CD4-positive, alpha-beta T cell treated with Interleukin-1 beta for 1 hour (primary cell): ENCODE results near the gene HYDIN.
"Not testable (repeated sequence)": the region's sequence is repeated elsewhere in the genome, so short reads cannot be mapped to it uniquely, and the experiment has no call there.

Source experiments
- DNase-seq, 2 donors: peaks; one replicate each; pipeline ENCODE4 v3.0.0-alpha.2; 2020 to 2022

Gene HYDIN

GRCh38 chr16:71218306-71218963 lies 12.1 kb downstream of the HYDIN start:
- DNase-seq: no peak

GRCh38 chr16:71217506-71217905 lies 13.0 kb downstream of the HYDIN start:
- no peak for DNase-seq

- DNase-seq: no peak
Measured at GRCh38 chr16:71216714-71217113, 13.8 kb downstream of the HYDIN start.

DNA sequence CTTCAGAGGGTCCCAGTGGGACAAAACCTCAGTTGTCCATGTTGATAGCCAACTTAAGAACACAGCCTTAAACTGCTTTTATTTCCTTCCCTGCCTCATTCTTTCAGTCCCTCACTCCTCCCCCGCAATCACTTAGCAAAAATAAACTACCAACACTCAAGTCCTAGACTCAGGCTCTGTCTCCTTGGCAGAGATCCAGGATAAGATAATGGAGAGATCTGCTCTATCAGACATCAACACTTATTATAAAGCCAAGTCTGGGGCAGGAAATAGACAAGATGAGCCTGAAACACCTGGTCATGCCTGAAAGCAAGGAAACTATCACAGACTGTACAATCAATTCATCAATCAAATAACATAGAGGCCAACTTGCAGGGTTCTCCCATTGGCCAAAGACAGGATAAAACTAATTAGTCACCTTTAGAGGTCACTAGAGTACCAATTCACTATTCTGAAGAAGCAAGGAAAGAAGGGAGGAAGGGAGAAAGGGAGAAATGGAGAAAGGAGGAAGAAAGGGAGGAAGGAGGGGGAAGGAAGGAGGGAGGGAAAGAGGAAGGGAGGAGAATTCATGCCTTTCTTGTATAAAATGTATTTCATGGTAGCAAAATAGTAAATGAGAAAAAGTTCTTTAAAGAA lies 15.7 kb downstream of the HYDIN start:
- no peak for DNase-seq

- DNase-seq: no peak
Measured at GRCh38 chr16:71205482-71206131, 24.9 kb downstream of the HYDIN start.

GRCh38 chr16:71203631-71204030 lies 26.9 kb downstream of the HYDIN start:
- no peak for DNase-seq

- no peak for DNase-seq
Measured at GRCh38 chr16:71201556-71201955, 29.0 kb downstream of the HYDIN start.

DNA sequence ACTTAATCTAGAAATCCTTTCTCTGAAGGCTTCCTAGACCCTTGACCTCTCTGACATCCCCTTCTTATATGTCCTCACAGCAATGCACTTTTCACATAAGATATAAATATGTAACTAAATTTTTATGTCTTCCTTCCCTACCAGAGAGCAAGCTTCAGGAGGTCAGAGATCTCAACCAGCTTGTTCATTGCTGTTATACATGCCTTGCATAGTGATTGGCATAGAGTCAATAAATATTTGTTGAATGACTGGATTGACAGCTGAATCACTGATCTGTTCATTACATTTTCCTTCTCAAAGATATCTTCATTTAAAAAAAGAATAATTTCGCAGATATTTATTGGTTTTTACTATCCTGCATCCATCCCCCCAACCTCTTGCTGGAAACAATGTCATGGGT lies 29.5 kb downstream of the HYDIN start:
- no peak for DNase-seq

- no peak for DNase-seq
Measured at GRCh38 chr16:71198408-71198807, 32.1 kb downstream of the HYDIN start.

GRCh38 chr16:71192387-71192786 lies 38.1 kb downstream of the HYDIN start:
- no peak for DNase-seq

DNA sequence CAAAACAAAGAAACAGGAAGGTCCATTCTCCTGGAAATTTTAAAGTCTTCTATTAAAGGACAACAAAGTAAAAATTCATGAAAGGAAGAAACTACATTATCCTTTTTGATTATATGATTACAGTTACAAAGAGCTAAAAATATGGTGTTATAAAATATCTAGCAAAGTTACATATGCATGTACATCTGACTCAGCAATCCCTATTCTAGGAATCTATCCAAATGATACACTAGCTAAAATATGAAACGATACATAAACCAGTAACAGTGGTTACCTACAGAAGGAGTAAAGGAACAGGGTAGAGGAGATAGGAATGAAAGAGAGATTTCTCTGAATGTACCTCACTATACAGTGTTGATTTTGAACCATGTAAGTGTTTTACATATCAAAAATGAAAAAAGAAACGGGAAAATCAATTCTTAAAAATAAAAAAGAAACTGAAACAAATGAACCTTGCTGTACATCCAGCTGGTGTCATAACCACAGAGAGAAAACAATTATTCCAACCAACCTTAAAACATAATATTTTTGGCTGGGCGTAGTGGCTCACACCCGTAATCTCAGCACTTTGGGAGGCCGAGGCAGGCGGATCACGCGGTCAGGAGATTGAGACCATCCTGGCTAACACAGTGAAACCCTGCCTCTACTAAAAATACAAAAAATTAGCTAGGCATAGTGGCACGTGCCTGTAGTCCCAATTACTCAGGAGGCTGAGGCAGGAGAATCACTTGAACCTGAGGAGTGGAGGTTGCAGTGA lies 41.4 kb downstream of the HYDIN start:
- no peak for DNase-seq

DNA sequence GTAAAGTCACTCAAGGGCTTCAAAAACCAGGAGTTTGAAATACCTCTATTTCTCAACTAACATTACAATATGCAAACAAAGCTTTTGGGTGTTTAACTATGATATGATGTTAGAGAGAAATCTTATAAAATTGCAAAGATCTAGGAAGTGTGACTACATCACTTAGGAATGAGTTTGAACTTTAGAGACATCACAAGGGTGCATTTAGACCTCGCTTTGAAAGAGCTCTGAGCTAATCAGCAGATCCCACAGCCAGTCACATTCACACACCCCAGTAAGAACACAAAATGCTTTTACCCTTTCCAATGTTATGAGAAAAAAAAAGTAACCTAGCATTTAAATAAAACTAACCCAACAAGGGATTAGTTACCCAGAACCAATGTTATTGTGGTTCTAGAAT lies 45.2 kb downstream of the HYDIN start:
- no peak for DNase-seq

GRCh38 chr16:71179569-71179968 lies 51.0 kb downstream of the HYDIN start:
- DNase-seq: no peak

DNA sequence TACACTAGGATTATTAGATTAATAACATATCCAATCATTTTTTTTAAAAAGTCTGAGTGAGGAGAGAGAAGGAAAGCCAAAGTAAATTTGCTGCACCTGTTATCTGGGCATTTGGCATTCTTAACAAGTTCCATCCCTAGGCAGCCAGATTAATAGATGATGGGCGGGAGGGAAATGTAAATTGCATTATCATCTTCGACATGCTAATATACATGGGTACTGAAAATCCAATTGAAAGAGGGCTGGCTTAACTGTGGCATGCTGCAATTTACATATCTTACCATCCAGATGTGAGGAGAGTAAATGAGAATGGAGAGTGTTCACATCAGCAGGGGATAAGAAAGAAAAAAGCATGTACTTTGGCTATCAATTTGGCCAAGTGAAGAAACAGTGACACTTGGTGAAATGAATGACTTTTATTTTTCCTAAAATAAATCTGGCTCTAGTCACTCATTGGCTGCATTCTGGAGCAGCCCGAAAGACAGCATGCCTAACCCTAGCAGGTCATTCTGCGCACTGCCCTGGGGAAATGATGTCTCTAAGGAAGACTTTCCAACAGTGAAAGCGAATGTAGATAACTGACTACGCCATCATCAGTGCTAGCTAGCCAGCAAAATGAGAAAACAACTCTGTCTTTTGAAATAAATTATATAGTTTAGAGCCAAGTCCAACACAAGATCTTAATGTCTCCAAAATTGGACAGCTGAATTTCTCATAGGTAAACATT lies 57.9 kb downstream of the HYDIN start:
- no peak for DNase-seq

DNA sequence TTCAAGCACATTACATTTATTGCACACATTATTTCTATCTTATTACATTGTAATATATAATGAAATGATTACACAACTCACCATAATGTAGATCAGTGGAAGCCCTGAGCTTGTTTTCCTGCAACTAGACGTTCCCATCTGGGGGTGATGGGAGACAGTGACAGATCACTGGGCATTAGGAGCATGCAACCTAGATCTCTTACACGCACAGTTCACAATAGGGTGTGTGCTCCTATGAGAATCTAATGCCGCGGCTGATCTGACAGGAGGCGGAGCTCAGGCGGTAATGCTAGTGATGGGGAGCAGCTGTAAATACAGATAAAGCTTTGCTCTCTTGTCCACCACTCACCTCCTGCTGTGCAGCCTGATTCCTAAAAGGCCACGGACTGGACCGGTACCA lies 69.5 kb downstream of the HYDIN start:
- not testable (repeated sequence) for DNase-seq

GRCh38 chr16:71157278-71157677 lies 73.2 kb downstream of the HYDIN start:
- DNase-seq: not testable (repeated sequence)

GRCh38 chr16:71153329-71153728 lies 77.2 kb downstream of the HYDIN start:
- not testable (repeated sequence) for DNase-seq

DNA sequence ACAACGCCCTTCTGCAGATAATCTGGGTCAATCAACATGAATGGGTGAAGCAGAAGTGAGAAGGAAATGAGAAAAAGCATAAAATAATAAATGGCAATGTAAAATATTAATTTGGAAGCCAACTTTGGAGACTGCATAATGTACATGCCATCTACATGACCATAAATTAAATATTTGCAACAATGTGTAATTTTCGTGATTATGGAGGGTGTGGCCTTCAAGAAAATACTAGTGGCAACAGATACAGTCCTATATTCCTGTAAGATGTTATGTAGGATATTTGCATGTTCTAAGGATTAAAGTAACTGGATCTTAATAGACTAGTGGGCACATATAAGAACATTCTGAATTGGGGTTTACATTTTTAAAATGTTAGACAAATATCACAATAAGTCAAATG lies 78.9 kb downstream of the HYDIN start:
- not testable (repeated sequence) for DNase-seq

GRCh38 chr16:71143246-71143645 lies 87.3 kb downstream of the HYDIN start:
- DNase-seq: not testable (repeated sequence)

GRCh38 chr16:71110565-71110964 lies 120.0 kb downstream of the HYDIN start:
- DNase-seq: not testable (repeated sequence)

GRCh38 chr16:71109656-71110208 lies 120.8 kb downstream of the HYDIN start:
- not testable (repeated sequence) for DNase-seq

DNA sequence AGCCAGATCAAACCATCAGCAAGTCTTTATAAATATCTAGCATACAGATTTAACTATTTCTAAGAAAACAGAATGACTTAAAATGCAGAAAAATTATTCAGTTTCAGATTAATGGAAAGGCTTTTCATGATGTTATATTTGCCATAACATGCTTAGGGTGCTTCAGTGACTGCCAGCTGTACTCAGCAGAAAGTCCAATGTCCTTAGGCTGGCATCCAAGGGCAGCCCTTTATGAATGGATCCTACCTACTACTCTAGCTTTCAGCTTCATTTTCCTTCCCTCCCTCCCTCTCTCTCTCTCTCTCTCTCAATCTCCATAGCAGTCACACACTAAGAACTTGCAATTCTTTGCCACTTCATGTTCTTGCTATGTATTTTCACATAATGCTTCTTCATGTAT lies 124.6 kb downstream of the HYDIN start:
- DNase-seq: not testable (repeated sequence)
